Measurements from ENCODE around the gene ITPA. TPM values are rescaled to one million over a fixed set of nuclear protein-coding genes. Genes with fewer than 3 reads are reported as not detected.

ITPA gene
- total and polyA plus RNA-seq, 2 of the 8 experiments (the other 6 are each of a cell fraction or from before 2014, with no cell fraction given), result 88.2 to 94.0 TPM

DNA sequence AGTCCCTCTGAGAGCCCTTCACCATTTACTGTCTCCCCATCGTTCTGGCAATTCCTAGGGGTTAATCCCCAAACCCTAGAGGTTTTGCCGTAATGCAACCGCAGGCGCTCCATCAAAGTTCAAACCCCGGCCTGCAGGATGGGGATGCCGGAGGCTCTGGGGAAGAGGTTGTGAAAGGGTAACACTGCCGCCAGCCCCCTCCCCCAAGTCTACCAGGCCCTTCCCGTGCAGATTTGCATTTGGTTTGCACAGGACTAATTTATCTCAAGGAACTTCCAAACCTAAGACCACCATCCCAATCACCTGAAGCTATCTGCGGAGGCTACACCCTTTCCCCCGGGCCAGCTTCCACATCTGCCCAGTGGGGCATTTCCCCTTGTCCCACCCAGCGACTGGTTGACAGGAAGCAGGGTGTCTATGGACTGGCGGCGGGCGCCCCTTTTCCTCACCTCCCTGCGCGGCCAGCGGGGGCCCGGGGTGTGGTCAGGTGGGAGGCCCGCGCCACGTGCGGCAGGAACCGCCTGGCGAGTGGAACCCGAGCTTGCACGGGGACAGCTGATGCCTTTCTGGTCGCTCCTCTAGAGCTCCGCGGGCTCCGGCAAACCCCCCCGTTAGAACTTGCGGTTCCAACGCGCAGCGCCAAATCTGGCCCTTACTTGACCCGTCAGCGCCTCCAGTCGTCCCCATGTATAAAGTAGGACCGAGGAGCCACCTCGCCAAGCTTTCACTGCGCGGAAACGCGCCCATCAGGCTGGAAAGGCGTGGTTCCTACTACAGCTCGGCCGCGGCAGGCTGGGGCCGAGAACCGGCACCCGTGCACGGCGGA, 39.1 kb downstream of the ITPA start (continued):
- TF ChIP-seq, protein P1, sequence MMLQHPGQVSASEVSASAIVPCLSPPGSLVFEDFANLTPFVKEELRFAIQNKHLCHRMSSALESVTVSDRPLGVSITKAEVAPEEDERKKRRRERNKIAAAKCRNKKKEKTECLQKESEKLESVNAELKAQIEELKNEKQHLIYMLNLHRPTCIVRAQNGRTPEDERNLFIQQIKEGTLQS (IDR thresholded peaks at IDR 0.05; ENCODE audit: insufficient read depth, low read depth, low read length), result no peak
- TF ChIP-seq SRF (IDR thresholded peaks at IDR 0.05; ENCODE audit: low read depth, low read length) (no peak), CBX8 (IDR thresholded peaks at IDR 0.05; ENCODE audit: borderline replicate concordance, low read depth, low read length) (no peak), KDM4A (IDR thresholded peaks at IDR 0.05; ENCODE audit: low read depth, low read length, severe bottlenecking) (peak; percentile 81), ASH2L (IDR thresholded peaks at IDR 0.05; ENCODE audit: low read length) (peak; percentile 58), FOSL1 (IDR thresholded peaks at IDR 0.05; ENCODE audit: insufficient read depth, low read depth, low read length) (no peak), HDAC2 (IDR thresholded peaks at IDR 0.05; ENCODE audit: borderline replicate concordance in 1 of 2, low read depth in 2 of 2, low read length in 2 of 2) (no peak), CBX5 (IDR thresholded peaks at IDR 0.05; ENCODE audit: low read depth, low read length) (no peak), MAFK (IDR thresholded peaks at IDR 0.05; ENCODE audit: low read depth, low read length) (no peak), TBP (IDR thresholded peaks at IDR 0.05; ENCODE audit: low read depth, low read length) (no peak), SP4 (IDR thresholded peaks at IDR 0.05; ENCODE audit: low read length) (no peak), RXRA (IDR thresholded peaks at IDR 0.05; ENCODE audit: insufficient read depth, low read depth, low read length) (no peak), SAP30 (IDR thresholded peaks at IDR 0.05; ENCODE audit: insufficient read depth, insufficient replicate concordance, low read length) (no peak), RFX5 (IDR thresholded peaks at IDR 0.05; ENCODE audit: borderline replicate concordance, low read depth, low read length) (no peak), ZNF274 (IDR thresholded peaks at IDR 0.05; ENCODE audit: borderline replicate concordance, extremely low read depth, low read length) (no peak), RNF2 (IDR thresholded peaks at IDR 0.05; ENCODE audit: borderline replicate concordance, low read depth, low read length, missing control alignments, poor library complexity, severe bottlenecking) (peak; percentile 37), POU5F1 (IDR thresholded peaks at IDR 0.05; ENCODE audit: low read depth, low read length) (no peak), KDM1A (IDR thresholded peaks at IDR 0.05; ENCODE audit: borderline replicate concordance, low read length) (no peak)
- TF ChIP-seq, protein P2, sequence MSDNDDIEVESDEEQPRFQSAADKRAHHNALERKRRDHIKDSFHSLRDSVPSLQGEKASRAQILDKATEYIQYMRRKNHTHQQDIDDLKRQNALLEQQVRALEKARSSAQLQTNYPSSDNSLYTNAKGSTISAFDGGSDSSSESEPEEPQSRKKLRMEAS (IDR thresholded peaks at IDR 0.05), result peak; percentile 64
- TF ChIP-seq, protein P3, sequence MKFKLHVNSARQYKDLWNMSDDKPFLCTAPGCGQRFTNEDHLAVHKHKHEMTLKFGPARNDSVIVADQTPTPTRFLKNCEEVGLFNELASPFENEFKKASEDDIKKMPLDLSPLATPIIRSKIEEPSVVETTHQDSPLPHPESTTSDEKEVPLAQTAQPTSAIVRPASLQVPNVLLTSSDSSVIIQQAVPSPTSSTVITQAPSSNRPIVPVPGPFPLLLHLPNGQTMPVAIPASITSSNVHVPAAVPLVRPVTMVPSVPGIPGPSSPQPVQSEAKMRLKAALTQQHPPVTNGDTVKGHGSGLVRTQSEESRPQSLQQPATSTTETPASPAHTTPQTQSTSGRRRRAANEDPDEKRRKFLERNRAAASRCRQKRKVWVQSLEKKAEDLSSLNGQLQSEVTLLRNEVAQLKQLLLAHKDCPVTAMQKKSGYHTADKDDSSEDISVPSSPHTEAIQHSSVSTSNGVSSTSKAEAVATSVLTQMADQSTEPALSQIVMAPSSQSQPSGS (IDR thresholded peaks at IDR 0.05; ENCODE audit: low read length), result no peak
